Measurements from ENCODE around the gene KBTBD3.

KBTBD3 gene

GRCh38 chr11:106076171-106076918 lies 802 bp downstream of the KBTBD3 start:
- intact Hi-C loops (cut with DNase I; ENCODE audit: low total_unique reads): loop anchor here (5.0 kb wide), 1 partner anchor 54 kb away; the partner anchor contains the start of gene MSANTD4
- peaks cover 0 to 9% (median 7%) of the 10 kb centered on the region in 3 donors for H3K36me3 ChIP-seq
- H3K4me3 ChIP-seq: peak overlapping the region; percentile 84 to 85
- DNase-seq: peak in 1 of 2 donors; percentile 49
- H3K9me3 ChIP-seq: no peaks in the 10 kb centered on the region
- H3K4me1 ChIP-seq: peaks cover 0 to 43% (median 14%) of the 10 kb centered on the region in 4 donors
- H3K27me3 ChIP-seq: no peaks in the 10 kb centered on the region
- no peak for TF ChIP-seq CTCF (IDR thresholded peaks at IDR 0.05)
- peak overlapping the region; percentile 95 to 96 for H3K27ac ChIP-seq

GRCh38 chr11:106072804-106073203 lies 4.3 kb downstream of the KBTBD3 start:
- no peak for TF ChIP-seq CTCF (IDR thresholded peaks at IDR 0.05)
- no peak overlapping the region for H3K4me3 ChIP-seq
- peaks cover 0 to 16% (median 2%) of the 10 kb centered on the region in 4 donors for H3K4me1 ChIP-seq
- H3K9me3 ChIP-seq: no peaks in the 10 kb centered on the region
- intact Hi-C loops (cut with DNase I; ENCODE audit: low total_unique reads): no loop called here
- DNase-seq: no peak
- H3K36me3 ChIP-seq: no peaks in the 10 kb centered on the region
- H3K27ac ChIP-seq: no peak overlapping the region
- H3K27me3 ChIP-seq: no peaks in the 10 kb centered on the region

- H3K27ac ChIP-seq: no peak overlapping the region
- peaks cover 0 to 8% (median 0%) of the 10 kb centered on the region in 4 donors for H3K4me1 ChIP-seq
- intact Hi-C loops (cut with DNase I; ENCODE audit: low total_unique reads): no loop called here
- no peak for DNase-seq
- H3K4me3 ChIP-seq: no peak overlapping the region
- H3K36me3 ChIP-seq: no peaks in the 10 kb centered on the region
- TF ChIP-seq CTCF (IDR thresholded peaks at IDR 0.05): no peak
- H3K9me3 ChIP-seq: no peaks in the 10 kb centered on the region
- no peaks in the 10 kb centered on the region for H3K27me3 ChIP-seq
These were observed 6.5 kb downstream of the KBTBD3 start for GRCh38 chr11:106070606-106071005.

- Histone ChIP-seq H3K27ac (no peak overlapping the region), H3K4me3 (no peak overlapping the region), H3K9me3 (no peaks in the 10 kb centered on the region), H3K4me1 (no peaks in the 10 kb centered on the region), H3K27me3 (no peaks in the 10 kb centered on the region), H3K36me3 (peaks cover 0 to 7% (median 5%) of the 10 kb centered on the region in 3 donors)
- TF ChIP-seq CTCF (IDR thresholded peaks at IDR 0.05): no peak
- no peak for DNase-seq
- intact Hi-C loops (cut with DNase I; ENCODE audit: low total_unique reads): no loop called here
These were observed 14.1 kb downstream of the KBTBD3 start for GRCh38 chr11:106063009-106063408.

- Histone ChIP-seq H3K36me3 (peaks cover 0 to 10% (median 5%) of the 10 kb centered on the region in 3 donors), H3K4me1 (no peaks in the 10 kb centered on the region), H3K27ac (no peak overlapping the region), H3K9me3 (no peaks in the 10 kb centered on the region), H3K27me3 (no peaks in the 10 kb centered on the region), H3K4me3 (no peak overlapping the region)
- TF ChIP-seq CTCF (IDR thresholded peaks at IDR 0.05): no peak
- DNase-seq: no peak
- intact Hi-C loops (cut with DNase I; ENCODE audit: low total_unique reads): no loop called here
These were observed 14.9 kb downstream of the KBTBD3 start for GRCh38 chr11:106061954-106062949.
